GM18951 (cell line): ENCODE measurements around the gene UCP3.

Experiments
- POLR2A ChIP-seq: IDR thresholded peaks from 4 replicates; pipeline ENCODE4 v1.6.1; 2011; ENCODE audit warnings: mild to moderate bottlenecking; ENCODE audit not compliant: insufficient read length, insufficient read depth; ENCODE audit errors: extremely low read depth
- in situ Hi-C: fragments of 300-500 bp; cut with MboI; formaldehyde crosslinking; loops from one replicate; pipeline ENCODE4 v1.12.0; 2022; ENCODE audit warnings: low sequenced_read_pairs, mixed read lengths, inconsistent platforms; ENCODE audit not compliant: unreplicated experiment

Gene UCP3

DNA sequence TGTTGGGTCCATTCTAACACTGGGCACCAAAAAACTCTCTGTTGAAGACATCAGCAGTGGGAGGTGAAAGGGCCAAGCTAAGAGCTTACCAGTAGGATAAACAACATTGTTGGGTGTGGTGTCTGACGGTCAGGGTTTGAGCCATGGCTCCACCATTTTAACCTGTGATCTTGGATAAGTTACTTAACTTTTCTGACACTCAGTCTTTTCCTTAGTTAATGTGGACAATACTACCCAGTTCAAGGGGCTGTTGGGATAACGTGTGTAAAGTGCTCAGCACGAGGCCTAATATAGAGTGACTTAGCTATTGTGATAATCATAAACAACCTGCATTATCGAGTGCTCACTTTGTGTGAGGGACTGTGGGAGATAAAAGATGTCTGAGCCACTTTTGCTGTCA, 6.1 kb downstream of the UCP3 start:
- in situ Hi-C loops, result no loop called here

DNA sequence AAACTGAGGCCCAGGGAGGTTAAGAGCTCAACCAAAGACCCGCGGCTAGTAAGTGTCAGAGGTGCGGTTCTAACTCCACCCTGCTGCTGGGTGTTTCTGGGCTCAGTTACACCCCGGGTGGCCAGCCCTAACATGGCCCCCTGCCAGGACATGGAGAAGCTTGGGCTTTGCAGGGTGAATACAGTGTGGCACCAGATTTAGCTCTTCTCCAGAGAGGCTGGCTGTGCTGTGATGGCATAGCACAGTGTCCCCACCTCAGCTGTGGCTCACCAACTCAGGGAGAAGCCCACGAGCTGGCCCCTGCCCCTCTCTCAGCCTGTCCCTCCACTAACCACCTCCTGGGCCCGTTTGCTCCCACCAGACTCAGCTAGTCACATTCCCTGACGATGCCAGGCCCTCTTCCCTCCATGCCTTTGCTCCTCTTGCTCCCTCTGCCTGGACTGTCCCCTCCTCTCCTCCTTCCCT, 7.0 kb downstream of the UCP3 start:
- in situ Hi-C loops, result no loop called here

More for the DNA sequence above, 6.1 kb downstream of the UCP3 start:
- no peak for TF ChIP-seq POLR2A

DNA sequence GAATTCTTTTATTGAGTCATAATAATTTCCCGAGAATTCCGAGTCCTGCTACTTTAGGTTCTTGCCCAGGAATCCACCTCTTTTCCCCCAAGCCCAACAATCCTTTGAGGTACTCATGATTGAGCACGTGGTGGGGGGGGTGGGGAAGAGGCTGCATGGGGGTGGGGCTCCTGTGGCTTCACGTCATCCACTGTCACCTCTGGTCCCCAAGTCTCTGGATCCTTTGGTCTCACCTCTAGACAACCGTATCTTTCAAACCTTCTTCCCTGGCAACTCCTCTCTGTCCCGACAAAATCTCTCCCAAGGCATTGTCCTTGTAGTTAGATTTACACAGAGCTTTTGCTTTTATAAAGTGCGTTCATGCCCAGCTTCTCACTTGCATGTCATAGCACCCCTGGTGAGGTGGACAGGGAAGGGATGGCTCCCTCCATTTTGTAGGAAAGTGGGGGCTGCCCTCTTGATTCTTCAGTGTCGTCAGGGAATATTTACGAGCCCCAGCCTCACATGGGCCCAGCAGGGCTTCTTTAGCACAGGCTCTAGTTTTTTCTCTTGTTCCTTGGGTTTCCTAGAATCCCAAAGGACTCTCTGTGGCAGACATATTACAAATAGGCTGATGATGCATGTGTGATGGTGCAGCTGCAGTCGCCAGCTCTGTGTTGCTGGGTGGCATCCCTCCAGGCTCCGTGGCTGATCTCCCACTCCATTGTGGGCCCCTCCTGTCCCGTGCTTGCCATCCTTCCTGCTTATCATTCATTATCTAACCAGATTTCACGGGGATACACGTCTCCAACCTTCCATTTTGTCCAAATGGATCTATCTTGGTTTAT, 8.4 kb downstream of the UCP3 start:
- in situ Hi-C loops, result no loop called here
- TF ChIP-seq POLR2A, result no peak

More for the DNA sequence above, 7.0 kb downstream of the UCP3 start:
- TF ChIP-seq POLR2A, result no peak

DNA sequence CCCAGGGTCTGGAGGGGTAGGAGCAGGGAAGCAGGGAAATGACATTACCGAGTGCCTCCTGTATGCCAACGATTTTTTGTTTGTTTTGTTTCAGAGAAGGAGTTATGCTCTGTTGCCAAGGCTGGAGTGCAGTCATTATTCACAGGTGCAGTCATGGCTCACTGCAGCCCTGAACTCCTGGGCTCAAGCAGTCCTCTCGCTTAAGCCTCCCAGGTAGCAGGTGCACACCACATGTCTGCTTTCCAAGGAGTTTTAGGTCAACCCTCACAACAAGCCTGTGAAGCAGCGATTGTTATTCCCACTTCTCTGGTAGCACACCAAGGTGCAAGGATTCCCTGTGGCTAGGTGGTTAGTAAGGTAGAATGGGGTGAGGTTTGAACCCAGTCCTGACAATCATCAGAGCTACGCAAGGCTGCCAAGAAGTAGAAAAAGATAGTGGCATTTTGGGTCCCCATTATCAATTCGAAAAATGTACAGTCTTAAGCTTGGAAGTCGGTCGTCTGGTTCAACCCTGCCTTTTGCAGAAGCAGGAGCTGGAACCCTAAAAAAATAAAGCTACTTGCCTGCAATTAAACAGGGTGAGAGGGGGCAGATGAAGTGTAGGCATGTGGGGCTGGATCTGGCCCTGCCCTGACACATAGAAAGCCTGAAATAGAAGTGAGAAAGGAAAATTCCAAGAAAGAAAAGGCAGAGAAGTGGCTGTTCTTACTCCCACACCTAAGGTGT, 9.1 kb downstream of the UCP3 start:
- in situ Hi-C loops, result no loop called here
- TF ChIP-seq POLR2A, result no peak

DNA sequence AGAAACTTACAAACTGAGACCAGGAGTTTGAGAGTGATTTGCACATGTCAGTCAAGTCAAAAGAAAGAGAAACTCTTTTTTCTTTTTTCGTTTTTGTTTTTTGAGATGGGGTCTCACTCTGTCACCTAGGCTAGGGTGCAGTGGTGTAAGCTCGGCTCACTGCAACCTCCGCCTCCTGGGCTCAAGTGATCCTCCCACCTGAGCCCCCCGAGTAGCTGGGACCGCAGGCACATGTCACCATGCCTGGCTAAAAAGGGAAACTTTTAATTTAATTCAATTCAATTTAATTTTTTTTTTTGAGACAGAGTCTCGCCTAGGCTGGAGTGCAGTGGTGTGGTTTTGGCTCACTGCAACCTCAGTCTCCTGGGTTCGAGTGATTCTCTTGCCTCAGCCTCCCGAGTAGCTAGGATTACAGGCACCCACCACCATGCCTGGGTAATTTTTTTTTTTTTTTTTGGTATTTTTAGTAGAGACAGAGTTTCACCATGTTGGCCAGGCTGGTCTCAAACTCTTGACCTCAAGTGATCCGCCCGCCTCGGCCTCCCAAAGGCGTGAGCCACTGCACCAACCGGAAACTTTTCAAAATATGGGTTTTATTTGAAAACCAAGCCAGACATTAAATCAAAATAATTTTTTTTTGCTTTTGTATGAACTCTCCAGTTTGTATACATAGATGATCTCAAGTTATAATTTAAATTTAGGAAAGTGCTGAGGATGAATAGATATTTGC, 9.9 kb downstream of the UCP3 start:
- in situ Hi-C loops, result no loop called here
- TF ChIP-seq POLR2A, result no peak

DNA sequence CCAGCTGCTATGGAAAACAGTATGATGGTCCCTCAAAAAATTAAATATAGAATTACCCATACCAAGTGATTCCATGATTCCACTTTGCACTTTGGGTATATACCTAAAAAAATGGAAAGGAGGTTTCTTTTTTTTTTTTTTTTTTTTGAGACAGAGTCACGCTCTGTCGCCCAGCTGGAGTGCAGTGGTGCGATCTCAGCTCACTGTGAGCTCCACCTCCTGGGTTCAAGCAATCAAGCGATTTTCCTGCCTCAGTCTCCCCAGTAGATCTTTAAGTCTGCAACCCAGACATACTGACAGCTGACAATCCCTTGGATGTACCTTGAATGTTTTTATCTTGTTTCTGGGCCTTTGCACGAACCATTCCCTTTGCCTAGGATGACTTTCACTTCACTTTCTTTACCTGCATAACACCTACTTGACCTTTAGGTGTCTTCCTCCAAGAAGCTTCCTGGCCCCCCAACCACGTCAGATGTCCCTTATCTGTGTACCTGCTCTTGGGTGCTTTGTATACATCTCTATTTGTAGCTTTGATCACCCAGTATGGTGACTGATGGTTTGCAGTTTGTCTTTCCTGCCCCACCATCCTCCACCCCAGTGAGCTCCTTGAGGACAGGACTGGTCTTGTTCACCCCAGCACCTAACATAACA, 11.6 kb downstream of the UCP3 start:
- in situ Hi-C loops, result no loop called here
- TF ChIP-seq POLR2A, result no peak

DNA sequence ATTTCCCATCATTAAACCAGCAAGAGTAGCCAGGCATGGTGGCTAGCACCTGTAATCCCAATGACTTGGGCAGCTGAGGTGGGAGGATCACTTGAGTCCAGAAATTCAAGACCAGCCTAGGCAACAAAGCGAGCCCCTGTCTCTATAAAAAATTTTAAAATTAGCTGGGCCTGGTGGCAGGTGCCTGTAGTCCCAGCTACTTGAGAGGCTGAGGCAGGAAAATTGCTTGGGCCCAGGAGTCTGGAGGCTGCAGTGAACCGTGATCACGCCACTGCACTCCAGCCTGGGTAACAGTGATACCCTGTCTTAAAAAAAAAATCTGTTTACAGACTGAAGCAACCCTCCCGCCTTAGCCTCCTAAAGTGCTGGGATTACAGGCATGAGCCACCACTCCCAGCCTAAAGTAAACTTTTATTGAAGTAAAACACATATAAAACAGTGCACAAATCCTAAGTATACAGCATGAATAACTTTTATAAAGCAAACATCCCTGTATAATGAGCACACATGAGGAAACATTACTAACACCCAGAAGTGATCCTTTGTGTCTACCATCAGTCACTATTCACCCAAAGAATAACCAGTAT, 12.6 kb downstream of the UCP3 start:
- TF ChIP-seq POLR2A, result no peak
- in situ Hi-C loops, result no loop called here

DNA sequence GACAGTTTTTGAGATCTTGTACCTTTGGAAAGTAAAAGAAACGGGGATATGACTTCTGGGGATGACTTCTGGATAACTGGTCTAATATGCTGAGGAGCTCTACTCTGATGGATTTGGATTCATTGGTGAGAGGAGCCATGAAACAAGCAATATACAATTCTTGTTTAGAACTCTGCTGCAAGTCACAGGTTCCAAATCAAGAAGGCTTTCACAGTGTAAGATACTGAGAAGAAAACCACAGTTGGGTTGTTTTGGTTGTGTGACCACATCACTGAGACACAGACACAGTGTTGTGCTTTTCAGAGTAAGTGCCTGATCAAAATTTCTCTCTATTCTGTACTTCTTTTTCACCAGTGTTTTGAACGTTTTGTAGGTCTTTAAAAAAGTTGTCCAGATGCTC, 13.2 kb downstream of the UCP3 start:
- in situ Hi-C loops, result no loop called here
- no peak for TF ChIP-seq POLR2A

DNA sequence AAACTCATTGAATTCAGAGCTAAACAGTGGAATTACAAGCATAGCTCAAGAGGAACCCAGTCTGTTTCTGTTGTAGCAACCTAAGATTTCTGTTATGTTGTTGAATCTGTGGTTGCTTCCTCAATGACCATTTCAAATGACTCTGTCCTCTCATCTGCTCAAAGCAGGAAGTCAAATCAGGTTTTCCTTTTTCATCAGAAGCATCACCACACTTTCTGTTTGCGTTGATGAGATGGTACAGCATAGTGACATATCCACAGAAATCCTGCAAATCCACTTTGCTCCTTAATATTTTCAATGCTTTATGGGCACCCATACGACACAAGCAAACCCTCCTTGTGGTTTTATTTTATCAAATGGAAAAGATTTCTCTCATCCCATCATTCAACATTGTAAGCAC, 13.6 kb downstream of the UCP3 start:
- in situ Hi-C loops, result no loop called here
- no peak for TF ChIP-seq POLR2A

DNA sequence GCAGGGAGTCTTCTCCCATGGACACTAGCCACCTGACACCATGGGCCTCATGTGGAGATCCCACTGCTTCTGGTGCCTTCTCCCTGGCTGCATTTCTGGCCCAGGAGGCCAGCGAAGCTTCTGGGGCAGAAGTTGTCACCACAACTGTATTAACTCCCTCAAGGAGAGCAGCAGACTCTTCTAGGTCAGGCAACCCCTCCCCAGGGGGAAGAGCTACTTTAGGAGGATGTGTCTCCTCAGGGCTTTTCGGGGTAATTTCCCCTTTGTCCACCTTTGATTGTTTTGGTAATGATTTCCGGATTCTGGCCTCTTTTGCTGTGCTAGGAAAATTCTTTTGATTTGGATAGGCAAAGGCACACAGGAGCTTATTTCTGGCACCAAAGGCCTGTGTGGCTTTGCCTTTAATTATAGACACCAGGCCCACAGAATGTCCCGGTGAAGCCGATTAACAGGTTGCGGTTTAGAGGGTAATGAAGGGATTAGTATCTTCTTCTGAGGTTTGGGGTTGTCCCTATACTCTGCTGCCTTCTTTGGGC, 17.3 kb downstream of the UCP3 start:
- no peak for TF ChIP-seq POLR2A
- in situ Hi-C loops, result no loop called here

DNA sequence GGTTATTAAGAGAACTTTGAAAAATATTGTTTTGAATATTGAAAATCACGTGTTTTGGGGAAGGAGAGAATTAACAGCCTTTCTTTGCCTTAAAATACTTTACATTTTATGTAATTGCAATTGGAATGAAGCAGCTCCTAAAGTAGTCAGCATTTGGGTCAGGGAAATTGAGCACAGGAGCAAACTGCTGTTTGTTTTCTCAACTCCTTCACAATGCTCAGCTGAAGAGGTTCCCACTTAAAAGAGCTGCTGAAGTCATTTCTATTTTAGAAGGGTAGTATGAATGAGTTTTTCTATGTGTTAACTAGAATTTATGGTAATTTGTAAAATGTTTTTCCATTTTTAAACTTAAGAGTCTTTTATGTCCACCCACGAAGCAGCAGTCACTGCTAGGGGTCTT, 18.2 kb downstream of the UCP3 start:
- in situ Hi-C loops, result no loop called here
- TF ChIP-seq POLR2A, result no peak

DNA sequence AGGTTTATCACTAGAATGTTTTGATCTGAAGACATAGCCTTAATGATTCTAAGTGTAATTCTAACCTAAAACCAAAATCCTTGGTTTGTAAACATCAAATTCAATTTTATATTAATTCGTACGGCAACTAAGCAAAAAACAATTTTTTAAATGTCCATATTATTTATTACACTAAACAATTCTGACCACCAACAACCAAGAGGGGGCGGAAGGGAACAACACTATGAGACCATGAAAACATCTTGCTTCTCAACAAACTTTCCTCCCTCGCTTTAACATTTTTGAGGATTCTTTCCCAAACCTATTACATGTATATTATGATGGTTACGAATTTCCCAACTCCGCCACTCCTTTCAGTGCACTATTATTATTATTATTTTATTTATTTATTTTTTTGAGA, 19.7 kb downstream of the UCP3 start:
- TF ChIP-seq POLR2A, result no peak
- in situ Hi-C loops, result no loop called here
